A549 (cell line): ENCODE results near the gene DIP2C. TPM values are rescaled to one million over a fixed set of nuclear protein-coding genes. Genes with fewer than 3 reads are reported as not detected.

Source experiments
- ATAC-seq, 2 experiments: fragments of 200-7000 bp in 1 of 2; fragments of >200 bp in 1 of 2; cut with Nextera tagmentation in 1 of 2; cut with Tn5 transposase in 1 of 2; 3 replicates each; pipeline versions ENCODE4 v1.8.0 to v1.9.1; 2018 to 2020; ENCODE audit warnings: mild to moderate bottlenecking in 1 of 2, moderate library complexity in 1 of 2
- CTCF ChIA-PET: fragments of 300-600 bp; sonication (Branson Sonifier 250); formaldehyde crosslinking; extraction: SDS; loops from one replicate; lab custom pipeline; 2021; ENCODE audit warnings: antibody characterized with exemption, inconsistent platforms; lab: Yijun Ruan, JAX
- POLR2A ChIA-PET: fragments of 350-600 bp; formaldehyde crosslinking; extraction: SDS; loops from one replicate; lab custom pipeline; 2021; ENCODE audit warnings: antibody characterized with exemption, inconsistent platforms; lab: Yijun Ruan, JAX
- DNase-seq, 2 experiments: peaks; one replicate each; pipeline versions ENCODE4 v3.0.0 to v3.0.0-alpha.2; 2011 to 2016; ENCODE audit warnings: low read depth in 1 of 2, low spot score in 1 of 2
- FAIRE-seq: peaks from 2 replicates; lab custom pipeline; 2011; peaks lifted over from hg19 to GRCh38; lab: Jason Lieb, UNC
- H3K27ac ChIP-seq, 2 experiments: fragments of >200 bp; sonication (Bioruptor Twin); formaldehyde crosslinking; 3 replicates each; pipeline ENCODE4 v1.5.1; 2016 to 2017
- H3K4me1 ChIP-seq: fragments of >200 bp; sonication (Bioruptor Twin); formaldehyde crosslinking; 3 replicates; pipeline ENCODE4 v1.6.1; 2016
- H3K4me2 ChIP-seq: fragments of >200 bp; sonication (Bioruptor Twin); formaldehyde crosslinking; 3 replicates; pipeline ENCODE4 v1.6.1; 2016
- H3K4me3 ChIP-seq: fragments of >200 bp; sonication (Bioruptor Twin); formaldehyde crosslinking; 3 replicates; pipeline ENCODE4 v1.5.1; 2016
- H3K9me3 ChIP-seq: fragments of >200 bp; sonication (Bioruptor Twin); formaldehyde crosslinking; 3 replicates; pipeline ENCODE4 v1.6.1; 2016
- BHLHE40 ChIP-seq: IDR thresholded peaks from 2 replicates; pipeline ENCODE4 v1.6.1; 2012; ENCODE audit warnings: low read depth, low read length, inconsistent platforms
- CBX2 ChIP-seq: fragments of 200-600 bp; sonication (generic); IDR thresholded peaks from 2 replicates; pipeline ENCODE4 v1.6.1; 2016; ENCODE audit warnings: low read depth, mild to moderate bottlenecking, borderline replicate concordance
- CBX8 ChIP-seq: fragments of 200-600 bp; sonication (generic); IDR thresholded peaks from 2 replicates; pipeline ENCODE4 v1.6.1; 2016
- EHMT2 ChIP-seq: fragments of 200-600 bp; sonication (generic); IDR thresholded peaks from 2 replicates; pipeline ENCODE4 v1.6.1; 2016; ENCODE audit warnings: antibody characterized with exemption, low read depth, mild to moderate bottlenecking, moderate library complexity
- ELK1 ChIP-seq: fragments of 150-350 bp; IDR thresholded peaks from 2 replicates; pipeline ENCODE4 v1.6.1; 2014; ENCODE audit warnings: low read depth, mild to moderate bottlenecking, low read length
- FOSL2 ChIP-seq, 2 experiments: fragments of 450-650 bp in 1 of 2; fragments of >200 bp in 1 of 2; sonication (Bioruptor Twin) in 1 of 2; formaldehyde crosslinking; IDR thresholded peaks; 2 replicates each; pipeline versions ENCODE4 v1.5.0 to v1.6.1; 2016 to 2020; ENCODE audit warnings: mild to moderate bottlenecking in 1 of 2, moderate library complexity in 1 of 2
- FOXS1 ChIP-seq: fragments of 250-450 bp; sonication (Bioruptor Pico); IDR thresholded peaks from 2 replicates; pipeline ENCODE4 v1.5.0; 2020; ENCODE audit warnings: mild to moderate bottlenecking, moderate library complexity
- HDAC2 ChIP-seq: fragments of 200-600 bp; sonication (generic); IDR thresholded peaks from 2 replicates; pipeline ENCODE4 v1.6.1; 2016
- JUNB ChIP-seq: fragments of >200 bp; sonication (Bioruptor Twin); formaldehyde crosslinking; IDR thresholded peaks from 2 replicates; pipeline ENCODE4 v1.6.1; 2016
- KDM1A ChIP-seq: fragments of 200-600 bp; sonication (generic); IDR thresholded peaks from 2 replicates; pipeline ENCODE4 v1.6.1; 2016; ENCODE audit warnings: low read depth, mild to moderate bottlenecking
- MAFK ChIP-seq: fragments of 450-650 bp; IDR thresholded peaks from 2 replicates; pipeline ENCODE4 v1.6.1; 2014; ENCODE audit not compliant: partially characterized antibody
- MAX ChIP-seq: IDR thresholded peaks from 2 replicates; pipeline ENCODE4 v1.6.1; 2012
- MYC ChIP-seq: IDR thresholded peaks from 2 replicates; pipeline ENCODE4 v1.6.1; 2012; ENCODE audit warnings: mild to moderate bottlenecking, inconsistent platforms, low read length, improper control_type of control experiment, borderline replicate concordance
- PBX3 ChIP-seq: IDR thresholded peaks from 2 replicates; pipeline ENCODE4 v1.6.1; 2012
- PHF8 ChIP-seq: fragments of 200-600 bp; sonication (generic); IDR thresholded peaks from 2 replicates; pipeline ENCODE4 v1.6.1; 2016; ENCODE audit warnings: low read depth, mild to moderate bottlenecking, antibody characterized with exemption, moderate library complexity, borderline replicate concordance
- POLR2A ChIP-seq: IDR thresholded peaks from 2 replicates; pipeline ENCODE4 v1.6.1; 2012; ENCODE audit warnings: mild to moderate bottlenecking, low read length
- REST ChIP-seq: fragments of 200-600 bp; sonication (generic); IDR thresholded peaks from 2 replicates; pipeline ENCODE4 v1.6.1; 2016; ENCODE audit warnings: antibody characterized with exemption, mild to moderate bottlenecking, moderate library complexity
- RFX5 ChIP-seq: fragments of 450-650 bp; IDR thresholded peaks from 2 replicates; pipeline ENCODE4 v1.7.1; 2014; ENCODE audit warnings: antibody characterized with exemption, mild to moderate bottlenecking, moderate library complexity
- TFCP2L1 ChIP-seq: fragments of 250-450 bp; sonication (Bioruptor Pico); IDR thresholded peaks from 2 replicates; pipeline ENCODE4 v1.5.0; 2021; ENCODE audit warnings: mild to moderate bottlenecking
- USF2 ChIP-seq: fragments of 450-650 bp; IDR thresholded peaks from 2 replicates; pipeline ENCODE4 v1.6.1; 2014; ENCODE audit warnings: antibody characterized with exemption
- WGBS: methylation state at CpG from one replicate; pipeline ENCODE4 v1.1.6; 2017; ENCODE audit errors: missing lambda C conversion rate; 5-methylcytosine and 5-hydroxymethylcytosine counted together
- polyA plus RNA-seq, 4 experiments: library from polyadenylated mRNA; depleted of rRNA in 3 of 4; stranded (reverse); fragments of >200 nt; fragmentation: RNase III in 1 of 4; extraction: RNeasy Plus Mini Kit Qiagen cat#74134 plus additional on column Dnase treatment in 1 of 4; gene quantifications; 2 replicates in 3 of 4; 3 replicates in 1 of 4; pipeline ENCODE4 v1.2.3, GENCODE V29; 2011 to 2017

Gene DIP2C
- polyA plus RNA-seq, 2 of the 4 experiments (the other 2 are of a cell fraction) = 3.7 to 5.0 TPM

- H3K9me3 ChIP-seq = no peaks in the 10 kb centered on the region
- ChIA-PET CTCF (interaction anchor here (0.9 to 1.7 kb wide), 3 partner anchors 12 to 24 kb away, joined by 3 to 5 read pairs (median 4); no protein-coding TSS in a partner anchor), POLR2A (no interaction called here)
- no peak for DNase-seq
- H3K4me2 ChIP-seq = no peak overlapping the region
- TF ChIP-seq RFX5 (no peak), EHMT2 (no peak), CBX8 (no peak), PHF8 (no peak), USF2 (no peak), FOXS1 (CRISPR knock-in tag) (no peak), BHLHE40 (no peak), PBX3 (no peak), REST (no peak), POLR2A (no peak), KDM1A (no peak), ELK1 (no peak)
- FAIRE-seq = no peak
- 0 out of 6 replicates have a peak, but pooled peaks of 1 of the 2 experiments have one; percentile 19 for ATAC-seq
- no peak overlapping the region for H3K4me3 ChIP-seq
- no peaks in the 10 kb centered on the region for H3K4me1 ChIP-seq
- 87% methylated on average over 18 of the region's 22 CpGs for WGBS
- no peak overlapping the region for H3K27ac ChIP-seq
These were observed 290.5 kb downstream of the DIP2C start for GRCh38 chr10:398954-399353.

GRCh38 chr10:397321-398068, 292.0 kb downstream of the DIP2C start:
- CTCF ChIA-PET = interaction anchor here (0.6 to 1.6 kb wide), 4 partner anchors 14 to 392 kb away, joined by 3 read pairs; no protein-coding TSS in a partner anchor
- POLR2A ChIA-PET = no interaction called here
- 87% methylated on average over 18 of the region's 18 CpGs for WGBS
- no peaks in the 10 kb centered on the region for H3K4me1 ChIP-seq
- H3K9me3 ChIP-seq = no peaks in the 10 kb centered on the region
- ATAC-seq (no peak), FAIRE-seq (no peak), DNase-seq (no peak)
- no peak overlapping the region for H3K4me3 ChIP-seq
- no peak overlapping the region for H3K4me2 ChIP-seq
- H3K27ac ChIP-seq = no peak overlapping the region
- no peak for TF ChIP-seq FOSL2 (IDR thresholded peaks at IDR 0.05)
- no peak for TF ChIP-seq FOSL2 (CRISPR knock-in tag; IDR thresholded peaks at IDR 0.05)
- no peak for TF ChIP-seq TFCP2L1 (CRISPR knock-in tag)
- TF ChIP-seq MYC = no peak
- no peak for TF ChIP-seq ELK1
- TF ChIP-seq JUNB = no peak
- TF ChIP-seq MAFK = no peak
- TF ChIP-seq CBX2 = no peak
- TF ChIP-seq HDAC2 = no peak
- no peak for TF ChIP-seq MAX
- TF ChIP-seq USF2 = no peak
